Fibroblast of lung (primary cell): ENCODE data around the gene PGLYRP3.

Experiments
- CTCF ChIP-seq, 2 donors: IDR thresholded peaks in 1 of 2; conservative IDR thresholded peaks in 1 of 2; 1 replicate in 1 of 2; 2 replicates in 1 of 2; pipeline ENCODE4 v1.5.1; 2011 to 2012; ENCODE audit warnings: low read length in 2 of 2, control low read depth in 1 of 2, inconsistent platforms in 1 of 2, low read depth in 1 of 2, mild to moderate bottlenecking in 1 of 2
- EZH2 ChIP-seq: IDR thresholded peaks from 2 replicates; pipeline ENCODE4 v1.5.1; 2012; ENCODE audit warnings: low read length, control low read depth, mild to moderate bottlenecking; ENCODE audit errors: missing control alignments

- TF ChIP-seq EZH2 (no peak), CTCF (conservative IDR thresholded peaks at IDR 0.05 in 1 of 2, IDR thresholded peaks at IDR 0.05 in 1 of 2; ENCODE audit: low read depth in 1 of 2, low read length in 2 of 2) (peak; percentile 91)
These were observed 39.8 kb upstream of the PGLYRP3 start for GRCh38 chr1:153352523-153352922.
